ENCODE results near the gene OR2V1.

The OR2V1 gene

DNA sequence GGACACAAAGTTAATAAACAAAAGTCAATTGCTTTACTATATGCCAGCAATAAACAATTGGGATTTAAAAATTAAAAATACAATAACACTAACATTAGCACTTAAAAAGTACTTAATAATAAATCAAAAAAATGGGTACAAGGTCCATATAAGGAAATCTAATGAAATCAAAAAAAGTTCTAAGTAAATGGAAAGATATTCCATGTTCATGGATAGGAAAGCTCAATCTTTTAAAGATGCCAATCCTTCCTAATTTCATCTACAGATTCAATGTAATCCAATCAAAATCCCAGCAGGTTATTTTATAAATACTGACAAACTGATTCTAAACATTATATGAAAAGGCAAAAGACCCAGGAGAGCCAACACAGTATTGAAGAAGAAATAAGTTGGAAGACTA is 49.0 kb downstream of the OR2V1 start:
- H3K4me3 ChIP-seq (ENCODE audit: low read length): no peak overlapping the region
- TF ChIP-seq, protein P1, sequence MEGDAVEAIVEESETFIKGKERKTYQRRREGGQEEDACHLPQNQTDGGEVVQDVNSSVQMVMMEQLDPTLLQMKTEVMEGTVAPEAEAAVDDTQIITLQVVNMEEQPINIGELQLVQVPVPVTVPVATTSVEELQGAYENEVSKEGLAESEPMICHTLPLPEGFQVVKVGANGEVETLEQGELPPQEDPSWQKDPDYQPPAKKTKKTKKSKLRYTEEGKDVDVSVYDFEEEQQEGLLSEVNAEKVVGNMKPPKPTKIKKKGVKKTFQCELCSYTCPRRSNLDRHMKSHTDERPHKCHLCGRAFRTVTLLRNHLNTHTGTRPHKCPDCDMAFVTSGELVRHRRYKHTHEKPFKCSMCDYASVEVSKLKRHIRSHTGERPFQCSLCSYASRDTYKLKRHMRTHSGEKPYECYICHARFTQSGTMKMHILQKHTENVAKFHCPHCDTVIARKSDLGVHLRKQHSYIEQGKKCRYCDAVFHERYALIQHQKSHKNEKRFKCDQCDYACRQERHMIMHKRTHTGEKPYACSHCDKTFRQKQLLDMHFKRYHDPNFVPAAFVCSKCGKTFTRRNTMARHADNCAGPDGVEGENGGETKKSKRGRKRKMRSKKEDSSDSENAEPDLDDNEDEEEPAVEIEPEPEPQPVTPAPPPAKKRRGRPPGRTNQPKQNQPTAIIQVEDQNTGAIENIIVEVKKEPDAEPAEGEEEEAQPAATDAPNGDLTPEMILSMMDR (conservative IDR thresholded peaks at IDR 0.05; ENCODE audit: low read length): no peak

DNA sequence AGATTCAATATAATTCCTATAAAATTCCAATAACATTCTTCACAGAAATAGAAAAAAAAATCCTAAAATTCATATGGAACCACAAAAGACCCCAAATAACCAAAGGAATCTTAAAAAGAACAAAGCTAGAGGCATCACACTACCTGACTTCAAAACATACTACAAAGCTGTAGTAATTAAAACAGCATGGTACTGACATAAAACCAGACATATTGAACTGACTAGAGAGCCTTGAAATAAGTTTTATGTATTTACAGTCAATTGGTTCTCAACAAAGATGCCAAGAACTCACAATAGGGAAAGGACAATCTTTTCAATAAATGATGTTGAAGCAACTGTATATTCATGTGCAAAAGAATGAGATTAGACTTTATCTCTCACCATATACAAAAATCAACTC is 54.0 kb downstream of the OR2V1 start:
- TF ChIP-seq, protein P1 (conservative IDR thresholded peaks at IDR 0.05; ENCODE audit: low read length): no peak
- H3K4me3 ChIP-seq (ENCODE audit: low read length): no peak overlapping the region
- DNase-seq (ENCODE audit: low read depth): no peak

More for the DNA sequence above, 49.0 kb downstream of the OR2V1 start:
- no peak for DNase-seq (ENCODE audit: low read depth)
